Measurements from ENCODE around the gene MPV17L2.

DNA sequence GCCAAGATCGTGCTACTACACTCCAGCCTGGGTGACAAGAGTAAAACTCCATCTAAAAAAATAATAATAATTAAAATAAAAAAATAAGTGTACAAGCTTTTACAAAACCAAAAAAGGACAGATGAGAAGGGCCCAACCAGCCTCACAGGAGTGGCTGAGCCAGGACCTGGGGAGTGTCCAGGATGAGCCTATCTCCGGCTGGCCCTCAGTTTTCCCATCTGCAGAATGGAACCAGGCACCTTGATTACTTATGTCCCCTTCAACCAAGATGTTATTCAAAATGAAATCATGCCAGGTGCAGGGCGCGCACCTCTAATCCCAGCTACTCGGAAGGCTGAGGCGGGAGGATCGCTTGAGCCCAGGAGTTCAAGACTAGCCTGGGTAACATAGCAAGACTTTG lies 28.9 kb upstream of the MPV17L2 start:
- TF ChIP-seq OSR1 (CRISPR knock-in tag; IDR thresholded peaks at IDR 0.05) (no peak), TOX (CRISPR knock-in tag; IDR thresholded peaks at IDR 0.05; ENCODE audit: borderline replicate concordance) (no peak), ZFP3 (CRISPR knock-in tag; IDR thresholded peaks at IDR 0.05) (no peak), SNAI2 (CRISPR knock-in tag; IDR thresholded peaks at IDR 0.05) (no peak), TCF4 (CRISPR knock-in tag; IDR thresholded peaks at IDR 0.05; ENCODE audit: borderline replicate concordance) (no peak), GLIS3 (CRISPR knock-in tag; IDR thresholded peaks at IDR 0.05) (no peak), BACH2 (CRISPR knock-in tag; IDR thresholded peaks at IDR 0.05; ENCODE audit: borderline replicate concordance) (no peak), ZFP30 (CRISPR knock-in tag; IDR thresholded peaks at IDR 0.05) (no peak), ARNTL (CRISPR knock-in tag; IDR thresholded peaks at IDR 0.05; ENCODE audit: borderline replicate concordance, low read depth) (no peak), RARB (CRISPR knock-in tag; IDR thresholded peaks at IDR 0.05) (no peak)
- TF ChIP-seq, protein P1, sequence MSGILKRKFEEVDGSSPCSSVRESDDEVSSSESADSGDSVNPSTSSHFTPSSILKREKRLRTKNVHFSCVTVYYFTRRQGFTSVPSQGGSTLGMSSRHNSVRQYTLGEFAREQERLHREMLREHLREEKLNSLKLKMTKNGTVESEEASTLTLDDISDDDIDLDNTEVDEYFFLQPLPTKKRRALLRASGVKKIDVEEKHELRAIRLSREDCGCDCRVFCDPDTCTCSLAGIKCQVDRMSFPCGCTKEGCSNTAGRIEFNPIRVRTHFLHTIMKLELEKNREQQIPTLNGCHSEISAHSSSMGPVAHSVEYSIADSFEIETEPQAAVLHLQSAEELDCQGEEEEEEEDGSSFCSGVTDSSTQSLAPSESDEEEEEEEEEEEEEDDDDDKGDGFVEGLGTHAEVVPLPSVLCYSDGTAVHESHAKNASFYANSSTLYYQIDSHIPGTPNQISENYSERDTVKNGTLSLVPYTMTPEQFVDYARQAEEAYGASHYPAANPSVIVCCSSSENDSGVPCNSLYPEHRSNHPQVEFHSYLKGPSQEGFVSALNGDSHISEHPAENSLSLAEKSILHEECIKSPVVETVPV (CRISPR knock-in tag; IDR thresholded peaks at IDR 0.05): no peak
